IPS DF 6.9 (cell line): ENCODE data around the gene GHDC.
"Not testable (repeated sequence)": the region's sequence is repeated elsewhere in the genome, so short reads cannot be mapped to it uniquely, and the experiment has no call there.

Source experiments
- DNase-seq: peaks from one replicate; pipeline ENCODE4 v3.0.0-alpha.2; 2013; ENCODE audit warnings: low read depth, low spot score
- H3K27ac ChIP-seq: one replicate; pipeline ENCODE4 v1.5.1; 2013; ENCODE audit warnings: low read length, control low read depth
- H3K27me3 ChIP-seq: 2 replicates; pipeline ENCODE4 v1.6.1; 2013; ENCODE audit warnings: mild to moderate bottlenecking, low read length; ENCODE audit not compliant: control insufficient read depth, insufficient read depth
- H3K36me3 ChIP-seq: 2 replicates; pipeline ENCODE4 v1.6.1; 2013; ENCODE audit warnings: low read length; ENCODE audit not compliant: control insufficient read depth, insufficient read depth
- H3K4me1 ChIP-seq: 2 replicates; pipeline ENCODE4 v1.6.1; 2013; ENCODE audit warnings: low read length; ENCODE audit not compliant: control insufficient read depth, insufficient read depth
- H3K4me3 ChIP-seq: 2 replicates; pipeline ENCODE4 v1.5.1; 2013; ENCODE audit warnings: mild to moderate bottlenecking, low read length
- H3K9me3 ChIP-seq: 2 replicates; pipeline ENCODE4 v1.6.1; 2013; ENCODE audit warnings: low read length, inconsistent platforms; ENCODE audit not compliant: control insufficient read depth, insufficient read depth
- WGBS: extraction: QIAGEN DNeasy Blood & Tissue Kit; methylation state at CpG from one replicate; pipeline ENCODE4 v1.1.7; 2013; ENCODE audit warnings: mixed read lengths, missing lambda C conversion rate; ENCODE audit not compliant: insufficient read length, insufficient coverage; 5-methylcytosine and 5-hydroxymethylcytosine counted together

The GHDC gene

GRCh38 chr17:42227849-42228700 is 33.8 kb upstream of the GHDC start:
- Histone ChIP-seq H3K27ac (no peak overlapping the region), H3K27me3 (no peaks in the 10 kb centered on the region)

GRCh38 chr17:42225646-42226045 is 31.4 kb upstream of the GHDC start:
- Histone ChIP-seq H3K4me3 (no peak overlapping the region), H3K4me1 (no peaks in the 10 kb centered on the region; the same call in 1 of the 2 replicates), H3K27me3 (no peaks in the 10 kb centered on the region), H3K9me3 (no peaks in the 10 kb centered on the region), H3K27ac (no peak overlapping the region), H3K36me3 (peaks cover 11% of the 10 kb centered on the region)
- no peak for DNase-seq
- no CpG with 5 or more reads among the region's 5 CpGs for WGBS

More at GRCh38 chr17:42227849-42228700, 33.8 kb upstream of the GHDC start:
- no CpG with 5 or more reads among the region's 11 CpGs for whole genome bisulfite sequencing
- no peaks in the 10 kb centered on the region for H3K9me3 ChIP-seq
- no peak for DNase-seq
- no peak overlapping the region for H3K4me3 ChIP-seq
- peaks cover 6% of the 10 kb centered on the region for H3K36me3 ChIP-seq
- H3K4me1 ChIP-seq, result no peaks in the 10 kb centered on the region; the same call in 1 of the 2 replicates

GRCh38 chr17:42224651-42225050 is 30.4 kb upstream of the GHDC start:
- Histone ChIP-seq H3K4me3 (no peak overlapping the region), H3K9me3 (no peaks in the 10 kb centered on the region), H3K27ac (no peak overlapping the region), H3K27me3 (no peaks in the 10 kb centered on the region), H3K4me1 (no peaks in the 10 kb centered on the region; the same call in 1 of the 2 replicates), H3K36me3 (peaks cover 11% of the 10 kb centered on the region)
- no peak for DNase-seq
- WGBS, result no CpG with 5 or more reads among the region's 6 CpGs

GRCh38 chr17:42221886-42222745 is 27.8 kb upstream of the GHDC start:
- Histone ChIP-seq H3K27ac (no peak overlapping the region), H3K36me3 (peaks cover 16% of the 10 kb centered on the region), H3K4me3 (no peak overlapping the region), H3K4me1 (no peaks in the 10 kb centered on the region), H3K9me3 (no peaks in the 10 kb centered on the region), H3K27me3 (no peaks in the 10 kb centered on the region)
- WGBS, result no CpG with 5 or more reads among the region's 3 CpGs
- peak; percentile 55 for DNase-seq

GRCh38 chr17:42219280-42219679 is 25.0 kb upstream of the GHDC start:
- H3K9me3 ChIP-seq, H3K27me3 ChIP-seq, H3K27ac ChIP-seq, DNase-seq, H3K4me3 ChIP-seq, H3K4me1 ChIP-seq: not testable (repeated sequence)
- H3K36me3 ChIP-seq, result peaks cover 16% of the 10 kb centered on the region
- WGBS, result no CpG with 5 or more reads among the region's 17 CpGs

GRCh38 chr17:42214156-42214555 is 19.9 kb upstream of the GHDC start:
- WGBS, result no CpG with 5 or more reads among the region's 2 CpGs
- no peaks in the 10 kb centered on the region for H3K27me3 ChIP-seq
- no peak overlapping the region for H3K4me3 ChIP-seq
- no peak overlapping the region for H3K27ac ChIP-seq
- peaks cover 8% of the 10 kb centered on the region for H3K36me3 ChIP-seq
- H3K4me1 ChIP-seq, result no peaks in the 10 kb centered on the region
- H3K9me3 ChIP-seq, result no peaks in the 10 kb centered on the region
- no peak for DNase-seq

- no peaks in the 10 kb centered on the region for H3K9me3 ChIP-seq
- H3K4me1 ChIP-seq, result no peaks in the 10 kb centered on the region
- no peak overlapping the region for H3K4me3 ChIP-seq
- H3K36me3 ChIP-seq, result peaks cover 3% of the 10 kb centered on the region; the same call in 1 of the 2 replicates
- no peaks in the 10 kb centered on the region for H3K27me3 ChIP-seq
- no peak for DNase-seq
- no peak overlapping the region for H3K27ac ChIP-seq
- WGBS, result no CpG with 5 or more reads among the region's 7 CpGs
Observed at GRCh38 chr17:42212382-42212781, 18.1 kb upstream of the GHDC start.

GRCh38 chr17:42211921-42212341 is 17.6 kb upstream of the GHDC start:
- not testable (repeated sequence) for DNase-seq
- WGBS, result no CpG with 5 or more reads among the region's 9 CpGs

GRCh38 chr17:42210046-42210445 is 15.8 kb upstream of the GHDC start:
- no peak overlapping the region for H3K27ac ChIP-seq
- no peak for DNase-seq
- no CpG with 5 or more reads among the region's 6 CpGs for WGBS
- no peaks in the 10 kb centered on the region for H3K4me1 ChIP-seq
- H3K27me3 ChIP-seq, result no peaks in the 10 kb centered on the region
- H3K9me3 ChIP-seq, result no peaks in the 10 kb centered on the region
- H3K36me3 ChIP-seq, result peaks cover 5% of the 10 kb centered on the region; the same call in 1 of the 2 replicates
- no peak overlapping the region for H3K4me3 ChIP-seq

More at GRCh38 chr17:42211921-42212341, 17.6 kb upstream of the GHDC start:
- not testable (repeated sequence) for H3K4me1 ChIP-seq, H3K36me3 ChIP-seq, H3K4me3 ChIP-seq, H3K27me3 ChIP-seq, H3K27ac ChIP-seq, H3K9me3 ChIP-seq

GRCh38 chr17:42206153-42206612 is 11.9 kb upstream of the GHDC start:
- DNase-seq, H3K9me3 ChIP-seq, H3K4me1 ChIP-seq, H3K36me3 ChIP-seq, H3K27ac ChIP-seq, H3K27me3 ChIP-seq, H3K4me3 ChIP-seq: not testable (repeated sequence)
- WGBS, result no CpG with 5 or more reads among the region's 8 CpGs
